Hepatocyte (in vitro differentiated cells): ENCODE results near the gene MRPL22. TPM values are rescaled to one million over a fixed set of nuclear protein-coding genes. Genes with fewer than 3 reads are reported as not detected.
"Not testable (repeated sequence)": the region's sequence is repeated elsewhere in the genome, so short reads cannot be mapped to it uniquely, and the experiment has no call there.

Source experiments
- DNase-seq: peaks from one replicate; pipeline ENCODE4 v3.0.0-alpha.2; 2016; ENCODE audit warnings: low spot score
- H2AFZ ChIP-seq: fragments of 200-600 bp; sonication (generic); 2 replicates; pipeline ENCODE4 v1.6.0; 2016; ENCODE audit warnings: antibody characterized with exemption, mild to moderate bottlenecking
- H3K27ac ChIP-seq: fragments of 200-600 bp; sonication (generic); 2 replicates; pipeline ENCODE4 v1.5.1; 2016; ENCODE audit warnings: mild to moderate bottlenecking
- H3K27me3 ChIP-seq: fragments of 200-600 bp; sonication (generic); 2 replicates; pipeline ENCODE4 v1.6.1; 2016
- H3K36me3 ChIP-seq: fragments of 200-600 bp; sonication (generic); replicated peaks from 2 replicates; pipeline ENCODE4 v1.5.1; 2016; ENCODE audit warnings: low read depth; ENCODE audit not compliant: insufficient read depth
- H3K4me1 ChIP-seq: fragments of 200-600 bp; sonication (generic); 2 replicates; pipeline ENCODE4 v1.5.1; 2016; ENCODE audit warnings: mild to moderate bottlenecking, moderate library complexity; ENCODE audit not compliant: insufficient read depth
- H3K4me2 ChIP-seq: fragments of 200-600 bp; sonication (generic); 2 replicates; pipeline ENCODE4 v1.6.0; 2016
- H3K4me3 ChIP-seq: fragments of 200-600 bp; sonication (generic); 2 replicates; pipeline ENCODE4 v1.5.1; 2016; ENCODE audit warnings: mild to moderate bottlenecking
- H3K79me2 ChIP-seq: fragments of 200-600 bp; sonication (generic); 2 replicates; pipeline ENCODE4 v1.6.0; 2017; ENCODE audit warnings: mild to moderate bottlenecking
- H3K9me2 ChIP-seq: fragments of 200-600 bp; sonication (generic); replicated peaks from 2 replicates; pipeline ENCODE4 v1.6.0; 2017; ENCODE audit warnings: mild to moderate bottlenecking; ENCODE audit not compliant: insufficient read depth
- H3K9me3 ChIP-seq: fragments of 200-600 bp; sonication (generic); 2 replicates; pipeline ENCODE4 v1.5.1; 2016; ENCODE audit warnings: low read depth, mild to moderate bottlenecking
- H4K20me1 ChIP-seq: fragments of 200-600 bp; sonication (generic); 2 replicates; pipeline ENCODE4 v1.6.0; 2016; ENCODE audit warnings: mild to moderate bottlenecking; ENCODE audit not compliant: insufficient read depth, poor library complexity, severe bottlenecking
- CTCF ChIP-seq: fragments of 200-600 bp; sonication (generic); IDR thresholded peaks from 2 replicates; pipeline ENCODE4 v1.5.1; 2016; ENCODE audit warnings: antibody characterized with exemption, mild to moderate bottlenecking; ENCODE audit not compliant: poor library complexity
- EZH2 ChIP-seq: fragments of 200-600 bp; sonication (generic); IDR thresholded peaks from 2 replicates; pipeline ENCODE4 v1.6.1; 2016; ENCODE audit warnings: antibody characterized with exemption, mild to moderate bottlenecking, borderline replicate concordance
- EZH2phosphoT487 ChIP-seq: fragments of 200-600 bp; sonication (generic); IDR thresholded peaks from one replicate; pipeline ENCODE4 v1.6.1; 2018; ENCODE audit warnings: antibody characterized with exemption, mild to moderate bottlenecking, low read depth, moderate library complexity; ENCODE audit not compliant: unreplicated experiment, severe bottlenecking
- WGBS: methylation state at CpG from one replicate; pipeline ENCODE4 v1.1.6; 2016; ENCODE audit warnings: low lambda C conversion rate; ENCODE audit errors: missing lambda C conversion rate; 5-methylcytosine and 5-hydroxymethylcytosine counted together
- polyA plus RNA-seq: library from polyadenylated mRNA; unstranded; fragments of >200 nt; fragmentation: Nextera tagmentation; extraction: Ambion mirVana; gene quantifications from 2 replicates; pipeline ENCODE4 v1.2.1, GENCODE V29; 2016
- total RNA-seq: library from RNA; depleted of rRNA; stranded (reverse); fragments of >200 nt; gene quantifications from 2 replicates; pipeline ENCODE4 v1.2.3, GENCODE V29; 2014

Gene MRPL22
- total and polyA plus RNA-seq, 2 experiments from 2014 or later: 34.4 to 111 TPM

- DNase-seq: no peak
- no peak for TF ChIP-seq EZH2phosphoT487
- TF ChIP-seq EZH2: no peak
- no peaks in the 10 kb centered on the region for H3K9me2 ChIP-seq
- no peak overlapping the region for H3K4me3 ChIP-seq
- H3K79me2 ChIP-seq: no peaks in the 10 kb centered on the region
- H3K9me3 ChIP-seq: no peaks in the 10 kb centered on the region
- no peaks in the 10 kb centered on the region for H4K20me1 ChIP-seq
- H3K4me2 ChIP-seq: no peak overlapping the region
- no peaks in the 10 kb centered on the region for H3K4me1 ChIP-seq
- no peaks in the 10 kb centered on the region for H3K36me3 ChIP-seq
- 73% methylated on average over 4 of the region's 4 CpGs for WGBS
- H3K27me3 ChIP-seq: no peaks in the 10 kb centered on the region
- no peak overlapping the region for H2AFZ ChIP-seq
- H3K27ac ChIP-seq: no peak overlapping the region
These were observed 54.8 kb downstream of the MRPL22 start for GRCh38 chr5:154995679-154996078.

DNA sequence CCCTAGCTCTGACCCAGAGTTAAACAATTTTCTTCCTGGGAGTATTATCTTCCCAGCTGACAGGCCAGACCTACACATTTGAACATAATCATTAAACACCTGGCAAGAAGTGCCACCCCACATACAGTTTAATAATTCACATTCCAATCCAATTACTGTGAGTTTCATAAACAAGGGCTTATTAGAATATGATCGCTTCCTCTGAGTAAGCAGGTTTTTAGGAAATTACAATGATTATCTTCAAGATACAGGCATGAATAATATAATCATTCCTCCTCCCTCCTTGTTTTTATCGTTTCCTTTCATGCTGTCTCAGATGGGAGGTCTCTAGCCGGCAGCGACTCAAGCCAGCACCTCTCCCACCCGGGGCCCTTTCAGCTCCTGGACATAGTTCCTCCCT is 56.9 kb downstream of the MRPL22 start:
- H3K27me3 ChIP-seq: no peaks in the 10 kb centered on the region
- DNase-seq: no peak
- no peaks in the 10 kb centered on the region for H3K36me3 ChIP-seq
- no peak overlapping the region for H3K27ac ChIP-seq
- no peak for TF ChIP-seq EZH2
- TF ChIP-seq EZH2phosphoT487: no peak
- TF ChIP-seq CTCF: no peak
- H3K9me2 ChIP-seq: no peaks in the 10 kb centered on the region
- H2AFZ ChIP-seq: no peak overlapping the region
- no peak overlapping the region for H3K4me3 ChIP-seq
- no peaks in the 10 kb centered on the region for H3K4me1 ChIP-seq
- H3K4me2 ChIP-seq: no peak overlapping the region
- 85% methylated on average over 5 of the region's 5 CpGs for WGBS
- H3K79me2 ChIP-seq: no peaks in the 10 kb centered on the region
- H3K9me3 ChIP-seq: no peaks in the 10 kb centered on the region
- no peaks in the 10 kb centered on the region for H4K20me1 ChIP-seq

DNA sequence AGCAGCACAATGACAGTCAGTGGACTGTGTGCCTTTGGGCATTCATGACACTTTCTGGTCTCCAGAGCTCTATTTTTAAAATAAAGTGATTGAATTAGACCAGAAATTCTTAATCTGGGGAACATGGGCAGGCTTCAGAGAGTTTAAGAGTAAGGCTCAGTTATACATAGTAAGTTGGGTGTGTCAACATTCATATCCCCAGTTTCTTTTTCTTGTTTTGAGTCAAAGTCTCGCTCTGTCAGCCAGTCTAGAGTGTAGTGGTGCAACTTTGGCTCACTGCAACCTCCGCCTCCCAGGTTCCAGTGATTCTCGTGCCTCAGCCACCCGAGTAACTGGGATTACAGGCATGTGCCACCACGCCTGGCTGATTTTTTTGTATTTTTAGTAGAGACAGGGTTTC is 59.0 kb downstream of the MRPL22 start:
- H3K4me2 ChIP-seq: no peak overlapping the region
- DNase-seq: no peak
- TF ChIP-seq CTCF (no peak), EZH2 (no peak), EZH2phosphoT487 (no peak)
- H3K4me1 ChIP-seq: no peaks in the 10 kb centered on the region
- H3K27me3 ChIP-seq: no peaks in the 10 kb centered on the region
- no peaks in the 10 kb centered on the region for H3K9me3 ChIP-seq
- H3K4me3 ChIP-seq: no peak overlapping the region
- 92% methylated on average over 5 of the region's 5 CpGs for WGBS
- no peaks in the 10 kb centered on the region for H3K9me2 ChIP-seq
- H3K36me3 ChIP-seq: no peaks in the 10 kb centered on the region
- H3K27ac ChIP-seq: no peak overlapping the region
- no peaks in the 10 kb centered on the region for H3K79me2 ChIP-seq
- no peaks in the 10 kb centered on the region for H4K20me1 ChIP-seq
- no peak overlapping the region for H2AFZ ChIP-seq

GRCh38 chr5:155001523-155001922 is 60.6 kb downstream of the MRPL22 start:
- Histone ChIP-seq H3K4me3 (no peak overlapping the region), H4K20me1 (no peaks in the 10 kb centered on the region), H3K27me3 (no peaks in the 10 kb centered on the region), H3K4me1 (no peaks in the 10 kb centered on the region), H3K36me3 (no peaks in the 10 kb centered on the region), H3K4me2 (no peak overlapping the region), H3K79me2 (no peaks in the 10 kb centered on the region), H3K9me3 (no peaks in the 10 kb centered on the region), H3K27ac (no peak overlapping the region), H3K9me2 (no peaks in the 10 kb centered on the region), H2AFZ (no peak overlapping the region)
- DNase-seq: no peak
- 86% methylated on average over 4 of the region's 4 CpGs for whole genome bisulfite sequencing
- no peak for TF ChIP-seq EZH2phosphoT487
- no peak for TF ChIP-seq EZH2

- H4K20me1 ChIP-seq, H3K36me3 ChIP-seq, H3K27ac ChIP-seq, H3K4me2 ChIP-seq, H3K27me3 ChIP-seq, H3K9me2 ChIP-seq, H2AFZ ChIP-seq, H3K9me3 ChIP-seq, DNase-seq, H3K4me1 ChIP-seq, H3K4me3 ChIP-seq, H3K79me2 ChIP-seq: not testable (repeated sequence)
- WGBS: 81% methylated on average over 4 of the region's 4 CpGs
These were observed 61.8 kb downstream of the MRPL22 start for GRCh38 chr5:155002722-155003121.
